ENCODE results near the gene PPM1L.

DNA sequence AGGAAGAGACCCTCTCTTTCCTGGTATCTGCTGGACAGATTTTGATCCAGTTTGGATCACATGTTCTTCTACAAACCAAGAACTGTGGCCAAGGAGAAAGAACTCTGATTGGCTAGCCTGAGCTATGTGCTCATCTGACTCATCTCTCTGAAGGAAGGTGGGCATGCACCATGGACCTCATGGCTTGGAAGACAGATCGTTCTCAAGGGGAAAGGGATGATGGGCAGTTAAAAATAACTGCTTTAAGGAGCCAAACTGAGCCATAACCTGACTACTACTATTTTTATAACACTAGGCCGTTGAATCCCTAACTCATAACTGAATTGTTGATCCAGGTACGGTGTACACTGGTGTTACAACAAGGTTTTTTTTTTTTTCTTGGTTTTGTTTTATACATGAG, 236.7 kb downstream of the PPM1L start:
- TF ChIP-seq, protein P1, sequence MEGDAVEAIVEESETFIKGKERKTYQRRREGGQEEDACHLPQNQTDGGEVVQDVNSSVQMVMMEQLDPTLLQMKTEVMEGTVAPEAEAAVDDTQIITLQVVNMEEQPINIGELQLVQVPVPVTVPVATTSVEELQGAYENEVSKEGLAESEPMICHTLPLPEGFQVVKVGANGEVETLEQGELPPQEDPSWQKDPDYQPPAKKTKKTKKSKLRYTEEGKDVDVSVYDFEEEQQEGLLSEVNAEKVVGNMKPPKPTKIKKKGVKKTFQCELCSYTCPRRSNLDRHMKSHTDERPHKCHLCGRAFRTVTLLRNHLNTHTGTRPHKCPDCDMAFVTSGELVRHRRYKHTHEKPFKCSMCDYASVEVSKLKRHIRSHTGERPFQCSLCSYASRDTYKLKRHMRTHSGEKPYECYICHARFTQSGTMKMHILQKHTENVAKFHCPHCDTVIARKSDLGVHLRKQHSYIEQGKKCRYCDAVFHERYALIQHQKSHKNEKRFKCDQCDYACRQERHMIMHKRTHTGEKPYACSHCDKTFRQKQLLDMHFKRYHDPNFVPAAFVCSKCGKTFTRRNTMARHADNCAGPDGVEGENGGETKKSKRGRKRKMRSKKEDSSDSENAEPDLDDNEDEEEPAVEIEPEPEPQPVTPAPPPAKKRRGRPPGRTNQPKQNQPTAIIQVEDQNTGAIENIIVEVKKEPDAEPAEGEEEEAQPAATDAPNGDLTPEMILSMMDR (IDR thresholded peaks at IDR 0.05; ENCODE audit: borderline replicate concordance, extremely low read depth, low read length, poor library complexity, severe bottlenecking) = no peak
- TF ChIP-seq EZH2 (IDR thresholded peaks at IDR 0.05; ENCODE audit: borderline replicate concordance, low read depth, low read length, severe bottlenecking) = no peak
